Measurements from ENCODE around the gene KRT4. TPM values are rescaled to one million over a fixed set of nuclear protein-coding genes. Genes with fewer than 3 reads are reported as not detected.

Gene KRT4
- not detected in 2 replicates for polyA plus RNA-seq

DNA sequence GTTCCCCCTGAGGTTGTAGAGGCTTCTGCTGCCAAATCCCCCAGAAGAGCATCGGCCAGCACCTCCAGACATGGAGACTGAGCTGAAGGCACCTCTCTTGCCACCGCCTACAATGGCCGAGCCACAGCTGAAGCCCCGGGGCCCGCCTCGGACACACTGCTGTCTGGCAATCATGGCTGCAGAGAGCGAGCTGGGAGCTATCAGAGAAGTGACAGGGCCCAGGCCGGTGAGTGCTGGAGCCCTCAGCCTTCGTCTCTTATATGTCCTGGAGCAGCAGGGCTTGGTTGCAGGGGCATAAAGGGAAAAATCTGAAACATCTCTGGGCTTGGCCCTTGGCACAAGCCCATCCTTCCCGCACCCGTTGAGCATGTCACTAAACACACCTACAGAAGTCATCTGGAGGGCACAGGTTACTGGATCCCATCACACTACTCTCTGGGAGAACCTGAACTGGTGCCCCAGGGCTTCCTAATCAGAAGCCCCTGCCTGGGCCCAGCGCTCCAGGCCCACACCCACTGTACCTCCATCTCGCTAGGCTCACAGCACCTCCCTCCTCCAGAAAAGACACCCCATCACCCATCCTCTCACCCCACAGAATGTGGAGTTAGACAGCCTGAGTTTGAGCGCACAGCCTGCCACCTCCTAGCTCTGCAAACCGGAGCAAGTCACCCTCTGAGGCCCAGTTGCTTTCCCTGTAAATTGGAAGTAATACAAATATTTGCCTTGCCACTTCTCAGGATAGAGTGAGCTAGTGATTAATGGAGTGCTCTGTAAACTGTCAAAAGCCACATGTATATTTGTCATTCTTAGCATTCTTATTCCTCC is at the start of gene KRT4:
Gene KRT4 (minus strand): TSS at position 232 of the 825 bp plus-strand sequence. CDS start 58 bp downstream, at position 174.

DNA sequence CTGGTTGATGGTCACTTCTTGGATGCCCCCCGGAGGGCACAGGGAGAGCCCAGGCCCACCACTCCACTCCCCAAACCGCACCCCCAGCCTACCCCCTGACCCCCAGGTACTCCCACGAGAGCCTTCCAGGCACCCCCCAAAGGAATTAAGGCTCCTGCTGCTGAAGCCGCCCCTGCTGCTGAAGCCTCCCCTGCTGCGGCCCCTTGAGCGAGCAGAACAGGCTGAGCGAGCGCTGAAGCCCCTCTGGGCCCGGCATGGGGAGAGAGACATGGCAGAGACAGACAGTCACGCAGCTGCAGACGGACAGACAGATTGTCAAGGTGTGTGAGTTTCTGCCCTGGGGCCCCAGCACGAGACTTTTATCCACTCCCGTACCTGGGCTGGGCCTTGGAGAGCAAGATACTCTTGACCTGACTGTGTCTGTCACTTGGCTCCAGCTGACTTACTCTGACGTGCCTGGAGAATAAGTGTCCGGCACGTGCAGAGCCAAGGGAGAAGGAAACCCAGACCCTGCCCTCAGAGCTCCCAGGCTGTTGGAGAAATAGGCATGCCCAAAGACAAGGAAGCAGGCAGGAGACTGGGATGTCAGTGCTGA is 34.8 kb upstream of the KRT4 start, which contains the start of gene KRT78:
Gene KRT78 (minus strand): TSS at position 334 of the 595 bp plus-strand sequence. CDS start 64 bp downstream, at position 270.

DNA sequence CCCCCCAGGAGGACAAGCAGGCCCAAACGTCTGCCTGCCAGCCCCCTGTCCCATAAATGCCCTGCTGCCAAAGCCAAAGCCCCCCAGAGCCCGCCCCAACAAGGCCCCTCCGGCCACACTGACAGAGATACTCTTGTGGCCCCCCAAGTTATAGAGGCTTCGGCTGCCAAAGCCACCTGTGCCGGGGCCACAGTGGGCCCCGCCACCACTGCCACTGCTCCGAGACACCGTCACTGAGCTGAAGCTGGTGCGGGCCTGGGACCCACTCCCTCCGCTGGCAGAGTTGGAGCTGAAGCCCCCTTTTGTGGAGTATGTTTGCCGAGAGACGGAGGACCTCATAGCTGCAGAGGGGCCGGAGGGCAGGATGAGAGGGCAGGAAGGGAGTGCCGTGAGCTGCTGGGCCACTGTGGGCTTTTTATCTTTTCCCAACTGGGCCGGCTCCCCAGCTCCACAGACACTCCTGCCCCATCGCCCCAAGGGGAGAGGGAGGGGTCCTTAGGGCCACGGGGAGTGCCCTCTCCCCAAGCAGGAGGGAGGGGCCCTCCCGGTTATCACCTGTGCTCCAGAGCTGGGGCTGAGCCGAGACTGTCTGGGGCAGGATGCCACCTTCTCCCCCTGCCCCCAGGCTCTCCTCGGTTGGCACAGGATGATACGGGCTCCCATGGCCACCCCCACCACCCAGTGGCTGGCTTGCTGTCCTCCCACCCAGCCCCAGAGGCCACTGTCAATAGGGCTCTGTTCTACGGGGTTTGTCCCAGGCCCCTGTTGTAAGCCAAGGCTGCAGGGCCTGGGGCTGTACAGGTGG is 20.2 kb upstream of the KRT4 start, which contains the start of gene KRT79:
Gene KRT79 (minus strand): TSS at position 390 of the 805 bp plus-strand sequence. CDS start 51 bp downstream, at position 339.

GRCh38 chr12:52795694-52796428 is 18.1 kb downstream of the KRT4 start, which contains the start of gene KRT3:
TSS of gene KRT3 (minus strand) at chr12:52796117. CDS start at chr12:52796042, 75 bp downstream.

GRCh38 chr12:52776913-52777395 is 37.0 kb downstream of the KRT4 start, which contains the start of gene KRT76:
TSS of gene KRT76 (minus strand) at chr12:52777345. CDS start at chr12:52777291, 54 bp downstream.

Other genes with a start within 250 kb of the KRT4 start
- 0.35 and 0.92 TPM in 2 replicates for gene KRT74, start 240.3 kb downstream of the KRT4 start, polyA plus RNA-seq
- 2.1 and 5.0 TPM in 2 replicates for gene KRT72, start 212.7 kb downstream of the KRT4 start, polyA plus RNA-seq
- not detected in 2 replicates for gene KRT73, start 195.6 kb downstream of the KRT4 start, polyA plus RNA-seq
- not detected in 2 replicates for gene KRT2, start 161.9 kb downstream of the KRT4 start, polyA plus RNA-seq
- gene KRT1, start 133.7 kb downstream of the KRT4 start, polyA plus RNA-seq = not detected in 2 replicates
- not detected in 2 replicates for gene KRT77, start 110.6 kb downstream of the KRT4 start, polyA plus RNA-seq
- not detected in 2 replicates for gene KRT76, start 36.8 kb downstream of the KRT4 start, polyA plus RNA-seq
- gene KRT3, start 18.0 kb downstream of the KRT4 start, polyA plus RNA-seq = not detected in 2 replicates
- gene KRT79, start 20.2 kb upstream of the KRT4 start, polyA plus RNA-seq = 0.81 TPM in 1 of 2 replicates, not detected in the other
- gene KRT78, start 34.9 kb upstream of the KRT4 start, polyA plus RNA-seq = not detected in 2 replicates
- gene KRT8, start 91.0 kb upstream of the KRT4 start, polyA plus RNA-seq = not detected in 2 replicates
- 0.25 TPM in 1 of 2 replicates, not detected in the other for gene KRT18, start 135.0 kb upstream of the KRT4 start, polyA plus RNA-seq
- gene EIF4B, start 192.3 kb upstream of the KRT4 start, polyA plus RNA-seq = 33.8 and 44.0 TPM in 2 replicates
- gene TNS2, start 235.9 kb upstream of the KRT4 start, polyA plus RNA-seq = 1.1 TPM in 1 of 2 replicates, not detected in the other

Data from Purkinje cell (primary cell).